LNCaP clone FGC (cell line): Measurements from ENCODE around the gene LIPA.

ENCODE experiments used
- DNase-seq: peaks from one replicate; pipeline ENCODE4 v3.0.0-alpha.2; 2011; ENCODE audit warnings: low read depth
- H3K4me3 ChIP-seq: 2 replicates; pipeline ENCODE4 v1.5.1; 2011; ENCODE audit warnings: mild to moderate bottlenecking, low read depth, low read length, control low read depth
- TF ChIP-seq, protein P1 (sequence below): IDR thresholded peaks from 2 replicates; pipeline ENCODE4 v1.5.1; 2012; ENCODE audit warnings: mild to moderate bottlenecking; ENCODE audit not compliant: control insufficient read depth, insufficient read depth; ENCODE audit errors: extremely low read depth

LIPA gene

GRCh38 chr10:89280508-89280907 is 28.9 kb upstream of the LIPA start:
- H3K4me3 ChIP-seq: no peak overlapping the region
- TF ChIP-seq, protein P1, sequence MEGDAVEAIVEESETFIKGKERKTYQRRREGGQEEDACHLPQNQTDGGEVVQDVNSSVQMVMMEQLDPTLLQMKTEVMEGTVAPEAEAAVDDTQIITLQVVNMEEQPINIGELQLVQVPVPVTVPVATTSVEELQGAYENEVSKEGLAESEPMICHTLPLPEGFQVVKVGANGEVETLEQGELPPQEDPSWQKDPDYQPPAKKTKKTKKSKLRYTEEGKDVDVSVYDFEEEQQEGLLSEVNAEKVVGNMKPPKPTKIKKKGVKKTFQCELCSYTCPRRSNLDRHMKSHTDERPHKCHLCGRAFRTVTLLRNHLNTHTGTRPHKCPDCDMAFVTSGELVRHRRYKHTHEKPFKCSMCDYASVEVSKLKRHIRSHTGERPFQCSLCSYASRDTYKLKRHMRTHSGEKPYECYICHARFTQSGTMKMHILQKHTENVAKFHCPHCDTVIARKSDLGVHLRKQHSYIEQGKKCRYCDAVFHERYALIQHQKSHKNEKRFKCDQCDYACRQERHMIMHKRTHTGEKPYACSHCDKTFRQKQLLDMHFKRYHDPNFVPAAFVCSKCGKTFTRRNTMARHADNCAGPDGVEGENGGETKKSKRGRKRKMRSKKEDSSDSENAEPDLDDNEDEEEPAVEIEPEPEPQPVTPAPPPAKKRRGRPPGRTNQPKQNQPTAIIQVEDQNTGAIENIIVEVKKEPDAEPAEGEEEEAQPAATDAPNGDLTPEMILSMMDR: no peak
- no peak for DNase-seq

- H3K4me3 ChIP-seq: no peak overlapping the region
- TF ChIP-seq, protein P1: no peak
- DNase-seq: no peak
These were observed 27.9 kb upstream of the LIPA start for GRCh38 chr10:89279421-89279869.

DNA sequence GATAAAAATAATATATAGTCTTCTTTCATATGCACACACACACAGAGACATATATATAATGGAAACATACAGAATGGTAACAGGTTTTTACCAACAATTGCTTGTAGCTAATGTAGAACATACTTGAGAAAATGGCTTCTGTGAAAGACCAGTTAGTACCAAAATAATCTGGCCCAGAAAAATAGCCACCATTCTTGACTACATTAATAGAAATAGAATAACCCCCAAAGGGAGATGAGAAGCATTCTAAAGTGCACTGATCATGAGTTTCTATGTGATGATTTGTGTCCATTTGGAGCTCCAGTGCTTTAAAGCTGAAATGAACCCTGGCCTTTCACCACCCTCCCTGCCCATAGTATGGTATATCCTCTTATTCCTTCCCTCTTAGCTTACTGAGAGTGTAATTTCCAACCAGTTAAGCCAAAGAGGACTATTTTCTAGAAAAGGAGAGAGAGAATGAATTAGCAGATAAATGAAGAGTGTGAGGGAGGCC is 27.4 kb upstream of the LIPA start:
- DNase-seq: no peak
- TF ChIP-seq, protein P1: no peak
- no peak overlapping the region for H3K4me3 ChIP-seq

DNA sequence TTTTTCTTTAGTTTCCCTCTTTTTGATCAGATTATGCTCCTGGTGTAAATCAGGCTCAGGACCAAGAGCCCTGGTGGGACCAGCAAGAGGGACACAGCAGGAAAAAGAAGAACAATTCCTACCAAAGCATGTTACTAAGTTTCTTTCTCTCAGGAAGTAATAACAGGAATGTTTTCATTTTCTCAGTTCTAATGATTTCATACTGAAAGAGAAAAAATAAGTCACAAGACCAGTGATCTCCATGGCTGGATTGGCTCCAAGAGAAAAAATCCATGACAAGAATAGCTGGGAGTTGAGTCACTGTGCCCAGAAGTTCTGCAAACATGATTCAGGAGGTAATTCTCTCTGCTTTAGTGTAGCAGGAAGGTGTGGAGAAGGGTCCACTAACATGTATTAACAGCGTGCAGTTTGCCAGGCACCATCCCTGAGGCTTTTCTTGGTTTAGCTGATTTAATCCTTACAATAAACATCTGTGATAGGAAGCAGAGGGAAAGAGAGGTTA is 26.5 kb upstream of the LIPA start:
- TF ChIP-seq, protein P1: no peak
- no peak overlapping the region for H3K4me3 ChIP-seq
- no peak for DNase-seq

DNA sequence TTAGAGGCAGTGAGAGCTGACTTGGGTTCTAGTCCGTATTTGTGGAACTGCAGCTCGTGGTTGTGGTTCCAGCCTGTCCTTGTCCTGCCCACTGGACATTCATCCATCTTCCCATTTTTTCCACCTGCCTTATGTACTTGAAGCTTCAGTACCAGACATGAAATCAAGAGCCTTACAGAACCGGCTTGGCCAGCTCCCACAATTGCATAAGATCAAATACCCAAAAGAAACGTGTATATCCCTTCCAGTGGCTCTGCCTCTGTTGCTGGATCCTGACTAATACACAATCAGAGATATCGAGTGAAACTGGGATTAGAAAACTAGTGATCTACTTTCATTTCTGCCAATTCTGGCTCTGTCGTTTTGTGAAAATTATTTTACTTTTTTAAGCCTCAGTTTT is 23.8 kb upstream of the LIPA start:
- TF ChIP-seq, protein P1: no peak
- no peak for DNase-seq
- H3K4me3 ChIP-seq: no peak overlapping the region

GRCh38 chr10:89274928-89275327 is 23.4 kb upstream of the LIPA start:
- TF ChIP-seq, protein P1: no peak
- H3K4me3 ChIP-seq: no peak overlapping the region
- DNase-seq: no peak

DNA sequence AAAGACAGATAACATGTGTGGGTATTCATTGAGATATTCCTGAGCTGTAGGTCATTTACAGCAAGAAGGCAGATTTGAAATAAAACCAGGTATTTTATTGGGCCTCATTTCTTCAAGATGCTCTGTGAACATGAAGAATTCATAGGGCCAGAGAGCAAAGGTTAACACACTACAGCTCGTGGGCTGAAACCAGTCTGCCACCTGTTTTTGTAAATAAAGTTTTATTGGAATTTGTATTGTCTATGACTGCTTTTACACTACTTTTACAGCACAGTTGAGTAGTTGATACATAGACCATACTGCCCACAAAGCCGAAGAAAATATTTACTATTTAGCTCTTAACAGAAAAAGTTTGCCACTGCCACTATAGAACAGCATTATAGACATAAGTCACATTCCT is 22.1 kb upstream of the LIPA start:
- no peak for DNase-seq
- no peak overlapping the region for H3K4me3 ChIP-seq
- TF ChIP-seq, protein P1: no peak
